Neural progenitor cell (in vitro differentiated cells): Measurements from ENCODE around the gene CARNS1.

ENCODE experiments used
- EZH2 ChIP-seq: fragments of 200-600 bp; sonication (generic); IDR thresholded peaks from 2 replicates; pipeline ENCODE4 v1.6.1; 2017; ENCODE audit warnings: antibody characterized with exemption, mild to moderate bottlenecking, moderate library complexity
- EZH2phosphoT487 ChIP-seq: fragments of 200-600 bp; sonication (generic); IDR thresholded peaks from 2 replicates; pipeline ENCODE4 v1.6.1; 2017; ENCODE audit warnings: antibody characterized with exemption
- TF ChIP-seq, protein P1 (sequence below): fragments of 200-600 bp; sonication (generic); IDR thresholded peaks from 2 replicates; pipeline ENCODE4 v1.5.1; 2017; ENCODE audit warnings: antibody characterized with exemption, mild to moderate bottlenecking

DNA sequence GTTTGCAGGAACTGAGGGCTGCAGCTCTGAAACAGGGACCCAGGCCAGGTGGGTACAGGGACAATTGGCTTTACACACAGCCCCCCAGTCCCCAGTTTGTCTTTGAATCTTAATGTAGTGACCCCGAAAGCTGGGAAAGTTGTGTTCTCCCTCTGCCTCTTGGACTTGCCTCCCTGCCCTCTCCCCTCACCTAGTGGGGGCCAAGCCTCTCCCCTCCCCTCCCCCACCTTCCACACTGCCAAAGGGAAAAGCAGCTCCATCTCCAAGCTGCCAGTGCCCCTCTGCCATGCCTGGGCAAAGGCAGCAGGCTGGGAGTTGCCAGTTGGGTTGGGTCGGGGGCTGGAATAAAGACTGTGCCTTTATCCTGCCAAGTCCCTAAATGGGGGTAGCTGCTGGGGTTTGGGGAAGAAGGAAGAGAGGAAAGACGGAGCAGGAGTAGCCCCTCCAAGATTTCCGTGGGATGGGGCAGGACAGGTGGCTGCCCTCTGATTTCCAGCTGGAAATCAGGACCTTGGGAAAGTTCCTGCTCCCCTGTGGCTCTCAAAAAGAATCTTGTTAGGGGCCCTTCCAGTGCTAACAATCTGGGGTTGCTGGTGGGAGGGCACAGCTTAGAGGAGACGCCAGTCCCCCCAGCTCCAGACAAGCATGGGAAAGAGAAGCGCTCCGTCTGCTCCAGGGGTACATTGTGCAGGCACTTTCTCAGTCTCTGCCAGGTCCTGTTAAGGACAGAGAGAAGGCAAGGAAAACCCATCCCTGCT lies 39.2 kb upstream of the CARNS1 start:
- TF ChIP-seq, protein P1, sequence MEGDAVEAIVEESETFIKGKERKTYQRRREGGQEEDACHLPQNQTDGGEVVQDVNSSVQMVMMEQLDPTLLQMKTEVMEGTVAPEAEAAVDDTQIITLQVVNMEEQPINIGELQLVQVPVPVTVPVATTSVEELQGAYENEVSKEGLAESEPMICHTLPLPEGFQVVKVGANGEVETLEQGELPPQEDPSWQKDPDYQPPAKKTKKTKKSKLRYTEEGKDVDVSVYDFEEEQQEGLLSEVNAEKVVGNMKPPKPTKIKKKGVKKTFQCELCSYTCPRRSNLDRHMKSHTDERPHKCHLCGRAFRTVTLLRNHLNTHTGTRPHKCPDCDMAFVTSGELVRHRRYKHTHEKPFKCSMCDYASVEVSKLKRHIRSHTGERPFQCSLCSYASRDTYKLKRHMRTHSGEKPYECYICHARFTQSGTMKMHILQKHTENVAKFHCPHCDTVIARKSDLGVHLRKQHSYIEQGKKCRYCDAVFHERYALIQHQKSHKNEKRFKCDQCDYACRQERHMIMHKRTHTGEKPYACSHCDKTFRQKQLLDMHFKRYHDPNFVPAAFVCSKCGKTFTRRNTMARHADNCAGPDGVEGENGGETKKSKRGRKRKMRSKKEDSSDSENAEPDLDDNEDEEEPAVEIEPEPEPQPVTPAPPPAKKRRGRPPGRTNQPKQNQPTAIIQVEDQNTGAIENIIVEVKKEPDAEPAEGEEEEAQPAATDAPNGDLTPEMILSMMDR, result no peak
- TF ChIP-seq EZH2 (no peak), EZH2phosphoT487 (no peak)
